Measurements from ENCODE around the gene NUDT16. TPM values are rescaled to one million over a fixed set of nuclear protein-coding genes. Genes with fewer than 3 reads are reported as not detected.

Gene NUDT16
- total RNA-seq, 2 donors from 2014 or later, result 19.8 to 25.4 TPM

- DNase-seq, result no peak
- intact Hi-C loops (cut with DNase I), result no loop called here
- ATAC-seq, result no peak
These were observed 45.7 kb downstream of the NUDT16 start for GRCh38 chr3:131427226-131427625.

- ATAC-seq (no peak), DNase-seq (no peak)
- intact Hi-C loops (cut with DNase I), result no loop called here
These were observed 50.2 kb downstream of the NUDT16 start for GRCh38 chr3:131431754-131432153.

GRCh38 chr3:131432441-131432840 lies 50.9 kb downstream of the NUDT16 start:
- intact Hi-C loops (cut with DNase I), result no loop called here
- no peak for ATAC-seq

GRCh38 chr3:131435000-131435399 lies 53.4 kb downstream of the NUDT16 start:
- DNase-seq (no peak), ATAC-seq (no peak)
- intact Hi-C loops (cut with DNase I), result no loop called here

More at GRCh38 chr3:131432441-131432840, 50.9 kb downstream of the NUDT16 start:
- DNase-seq, result no peak

Other genes with a start within 250 kb of the NUDT16 start
- gene MRPL3, start 121.2 kb downstream of the NUDT16 start, total RNA-seq, result 10 to 100 TPM; 47.0 to 62.0 TPM